Bronchial epithelial cell (primary cell): ENCODE results near the gene RFFL. TPM values are rescaled to one million over a fixed set of nuclear protein-coding genes. Genes with fewer than 3 reads are reported as not detected.
"Not testable (repeated sequence)": the region's sequence is repeated elsewhere in the genome, so short reads cannot be mapped to it uniquely, and the experiment has no call there.

ENCODE experiments used
- DNase-seq: peaks from one replicate; pipeline ENCODE4 v3.0.0-alpha.2; 2010; ENCODE audit warnings: low read depth
- FAIRE-seq: peaks from 2 replicates; lab custom pipeline; 2011; peaks lifted over from hg19 to GRCh38; lab: Jason Lieb, UNC
- H3K27me3 ChIP-seq: 2 replicates; pipeline ENCODE4 v1.5.1; 2011; ENCODE audit warnings: low read length; ENCODE audit not compliant: control insufficient read depth, insufficient read depth
- H3K36me3 ChIP-seq: 2 replicates; pipeline ENCODE4 v1.5.1; 2011; ENCODE audit warnings: low read length; ENCODE audit not compliant: control insufficient read depth, insufficient read depth
- H3K4me3 ChIP-seq: 2 replicates; pipeline ENCODE4 v1.5.1; 2011; ENCODE audit warnings: mild to moderate bottlenecking, low read depth, low read length, control low read depth
- CTCF ChIP-seq: IDR thresholded peaks from 2 replicates; pipeline ENCODE4 v1.5.1; 2011; ENCODE audit warnings: mild to moderate bottlenecking, moderate library complexity, low read length, control low read depth, inconsistent platforms; ENCODE audit not compliant: insufficient read depth, severe bottlenecking
- total RNA-seq: library from RNA; depleted of rRNA; stranded (reverse); fragments of >200 nt; gene quantifications from 2 replicates; pipeline ENCODE4 v1.2.1, GENCODE V29; 2014

The RFFL gene
- total RNA-seq, 1 donor from 2014 or later, result 8.4 TPM

GRCh38 chr17:35041390-35041789 is 22.1 kb downstream of the RFFL start:
- DNase-seq, result no peak
- FAIRE-seq, result no peak
- TF ChIP-seq CTCF, result no peak
- Histone ChIP-seq H3K4me3 (no peak overlapping the region), H3K27me3 (no peaks in the 10 kb centered on the region), H3K36me3 (no peaks in the 10 kb centered on the region)

GRCh38 chr17:35038453-35038852 is 25.1 kb downstream of the RFFL start:
- Histone ChIP-seq H3K4me3 (no peak overlapping the region), H3K36me3 (no peaks in the 10 kb centered on the region), H3K27me3 (no peaks in the 10 kb centered on the region)
- no peak for FAIRE-seq
- DNase-seq, result no peak
- TF ChIP-seq CTCF, result no peak

GRCh38 chr17:35030780-35031179 is 32.7 kb downstream of the RFFL start:
- no peak overlapping the region for H3K4me3 ChIP-seq
- no peak for DNase-seq
- FAIRE-seq, result no peak
- H3K27me3 ChIP-seq, result no peaks in the 10 kb centered on the region
- TF ChIP-seq CTCF, result no peak
- H3K36me3 ChIP-seq, result peaks cover 1% of the 10 kb centered on the region

- FAIRE-seq, result no peak
- peak; percentile 61 for DNase-seq
- TF ChIP-seq CTCF, result no peak
- no peaks in the 10 kb centered on the region for H3K27me3 ChIP-seq
- no peak overlapping the region for H3K4me3 ChIP-seq
- peaks cover 1% of the 10 kb centered on the region for H3K36me3 ChIP-seq
These were observed 34.8 kb downstream of the RFFL start for GRCh38 chr17:35028531-35029262.

- not testable (repeated sequence) for FAIRE-seq, H3K27me3 ChIP-seq, H3K4me3 ChIP-seq, H3K36me3 ChIP-seq, DNase-seq
These were observed 35.4 kb downstream of the RFFL start for GRCh38 chr17:35028097-35028496.

- DNase-seq (peak; percentile 57), FAIRE-seq (no peak)
- Histone ChIP-seq H3K27me3 (no peaks in the 10 kb centered on the region), H3K4me3 (no peak overlapping the region), H3K36me3 (peaks cover 8% of the 10 kb centered on the region)
- no peak for TF ChIP-seq CTCF
These were observed 38.0 kb downstream of the RFFL start for GRCh38 chr17:35025541-35025940.
